ENCODE measurements around the gene ZNF343.
A peak's percentile ranks its signal among the peaks of the same experiment; 100 is the strongest.

Gene ZNF343

GRCh38 chr20:2469991-2470422 is 38.7 kb downstream of the ZNF343 start:
- H3K4me3 ChIP-seq (ENCODE audit: low read depth, low read length), result peak overlapping the region; percentile 94
- peak; percentile 62 for DNase-seq (ENCODE audit: low read depth)
- no peak for TF ChIP-seq CTCF (conservative IDR thresholded peaks at IDR 0.05; ENCODE audit: low read depth, low read length)

- TF ChIP-seq CTCF (conservative IDR thresholded peaks at IDR 0.05; ENCODE audit: low read depth, low read length), result no peak
- DNase-seq (ENCODE audit: low read depth), result peak; percentile 23
- H3K4me3 ChIP-seq (ENCODE audit: low read depth, low read length), result peak overlapping the region; percentile 94
These were observed 39.9 kb downstream of the ZNF343 start for GRCh38 chr20:2468581-2469407.

- TF ChIP-seq CTCF (conservative IDR thresholded peaks at IDR 0.05; ENCODE audit: low read depth, low read length), result no peak
- no peak for DNase-seq (ENCODE audit: low read depth)
These were observed 41.3 kb downstream of the ZNF343 start for GRCh38 chr20:2467412-2467811.

GRCh38 chr20:2465100-2465499 is 43.6 kb downstream of the ZNF343 start:
- H3K4me3 ChIP-seq (ENCODE audit: low read depth, low read length), result no peak overlapping the region
- TF ChIP-seq CTCF (conservative IDR thresholded peaks at IDR 0.05; ENCODE audit: low read depth, low read length), result no peak
- no peak for DNase-seq (ENCODE audit: low read depth)

More at GRCh38 chr20:2467412-2467811, 41.3 kb downstream of the ZNF343 start:
- H3K4me3 ChIP-seq (ENCODE audit: low read depth, low read length), result no peak overlapping the region

GRCh38 chr20:2463616-2464365 is 44.9 kb downstream of the ZNF343 start:
- DNase-seq (ENCODE audit: low read depth), result no peak
- no peak overlapping the region for H3K4me3 ChIP-seq (ENCODE audit: low read depth, low read length)
- TF ChIP-seq CTCF (conservative IDR thresholded peaks at IDR 0.05; ENCODE audit: low read depth, low read length), result no peak

GRCh38 chr20:2462484-2462883 is 46.2 kb downstream of the ZNF343 start:
- no peak for TF ChIP-seq CTCF (conservative IDR thresholded peaks at IDR 0.05; ENCODE audit: low read depth, low read length)

More at GRCh38 chr20:2462484-2462883, 46.2 kb downstream of the ZNF343 start:
- DNase-seq (ENCODE audit: low read depth), result no peak
- no peak overlapping the region for H3K4me3 ChIP-seq (ENCODE audit: low read depth, low read length)
